HL-60/S4 treated with phorbol 12-myristate 13-acetate at 8.2 ng/mL for 4 days and 3 days (cell line): ENCODE measurements around the gene TM7SF3.

Experiments used
- in situ Hi-C: fragments of 300-500 bp; cut with MboI; formaldehyde crosslinking; loops from 2 replicates; pipeline ENCODE4 v1.15.0; 2022; ENCODE audit warnings: low sequenced_read_pairs

Gene TM7SF3

DNA sequence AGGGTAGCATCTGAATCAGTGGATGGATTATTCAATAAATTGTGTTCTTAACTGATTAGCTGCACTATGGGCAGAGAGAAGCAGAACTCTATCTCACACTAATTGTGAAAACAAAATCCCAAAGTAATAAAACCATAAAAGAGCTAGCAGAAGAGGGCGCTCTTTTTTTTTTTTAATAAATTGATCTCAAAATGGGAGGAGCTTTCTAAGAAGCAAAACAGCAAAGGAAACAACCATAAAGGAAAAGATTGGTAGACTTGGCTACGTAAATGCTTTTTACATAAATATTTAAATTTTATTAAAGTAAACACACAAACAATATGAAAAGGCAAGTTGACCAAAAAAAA, 1.5 kb upstream of the TM7SF3 start:
- in situ Hi-C loops: no loop called here

DNA sequence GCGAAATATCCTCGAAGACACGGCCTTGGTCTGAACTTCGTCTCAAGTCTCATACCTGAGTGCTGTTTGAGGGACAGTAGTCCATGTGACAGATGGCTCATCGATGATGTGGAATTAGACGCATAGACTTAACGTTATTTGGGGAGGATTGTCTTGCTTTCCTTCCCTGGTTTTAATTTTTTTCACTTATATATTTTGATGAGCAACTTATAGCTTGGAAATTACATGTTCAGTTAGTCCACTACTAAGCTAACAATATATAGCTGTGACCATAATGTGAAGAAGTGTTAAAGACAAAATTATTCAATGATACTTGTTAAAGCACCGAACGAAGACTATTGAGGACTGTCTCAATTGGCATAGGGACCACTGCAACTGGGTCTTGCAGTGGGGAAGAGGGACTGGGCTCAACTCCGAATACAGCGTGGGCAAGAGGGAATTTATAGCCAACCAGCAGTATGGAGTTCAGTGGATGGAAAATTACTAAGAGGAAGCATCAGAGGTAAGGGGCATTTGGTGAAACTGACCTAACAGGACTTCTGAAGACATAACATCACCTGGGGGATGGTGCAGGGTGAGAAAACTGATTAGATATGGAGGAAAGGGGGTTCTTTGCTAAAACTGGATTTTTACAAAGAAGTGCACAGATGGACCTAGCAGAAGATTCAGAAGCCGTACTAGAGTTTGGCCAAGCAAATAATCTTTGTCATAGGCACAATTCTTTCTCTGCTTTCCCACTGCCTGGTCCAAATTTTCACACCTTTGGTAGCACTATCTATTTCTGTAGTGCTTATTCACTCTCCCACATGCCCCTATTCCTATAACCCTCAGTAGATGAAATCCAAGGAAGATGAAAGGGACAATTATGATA, 910 bp upstream of the TM7SF3 start:
- in situ Hi-C loops: no loop called here

DNA sequence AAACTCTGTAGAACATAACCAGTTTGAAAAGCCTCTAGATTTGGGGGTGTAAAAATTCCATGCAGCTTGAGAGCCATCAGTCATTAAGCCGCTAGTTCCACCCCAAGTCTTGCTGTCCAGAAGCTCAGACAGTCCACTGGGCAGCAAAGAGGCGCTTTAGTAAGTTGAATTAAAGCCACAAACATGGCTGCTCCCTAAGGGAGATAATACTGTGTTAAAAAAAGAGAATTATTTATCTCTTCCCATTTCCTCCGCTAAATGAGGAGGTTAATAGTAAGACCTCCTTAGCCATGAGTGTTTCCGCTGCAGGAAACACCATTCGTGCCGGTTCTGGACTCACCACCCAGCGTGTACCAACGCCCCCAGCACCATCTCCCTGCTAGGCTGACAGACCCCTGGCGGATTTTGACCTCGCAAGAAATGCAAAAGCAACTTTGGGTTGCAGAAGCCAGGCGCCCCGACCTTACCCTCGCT, 536 bp downstream of the TM7SF3 start:
- in situ Hi-C loops: no loop called here

DNA sequence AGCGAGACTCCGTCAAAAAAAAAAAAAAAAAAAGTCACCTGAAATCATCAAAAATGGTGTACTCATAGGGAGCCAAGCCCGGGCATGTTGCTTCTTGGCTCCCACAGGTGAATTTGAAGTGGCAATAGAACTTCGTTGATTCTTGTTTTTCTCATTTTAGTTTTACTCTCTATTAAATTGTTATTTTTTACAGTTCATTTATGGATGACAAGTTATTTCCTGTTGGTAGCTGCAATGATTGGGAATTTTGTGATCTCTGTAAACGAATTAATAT, 1.3 kb downstream of the TM7SF3 start:
- in situ Hi-C loops: no loop called here

DNA sequence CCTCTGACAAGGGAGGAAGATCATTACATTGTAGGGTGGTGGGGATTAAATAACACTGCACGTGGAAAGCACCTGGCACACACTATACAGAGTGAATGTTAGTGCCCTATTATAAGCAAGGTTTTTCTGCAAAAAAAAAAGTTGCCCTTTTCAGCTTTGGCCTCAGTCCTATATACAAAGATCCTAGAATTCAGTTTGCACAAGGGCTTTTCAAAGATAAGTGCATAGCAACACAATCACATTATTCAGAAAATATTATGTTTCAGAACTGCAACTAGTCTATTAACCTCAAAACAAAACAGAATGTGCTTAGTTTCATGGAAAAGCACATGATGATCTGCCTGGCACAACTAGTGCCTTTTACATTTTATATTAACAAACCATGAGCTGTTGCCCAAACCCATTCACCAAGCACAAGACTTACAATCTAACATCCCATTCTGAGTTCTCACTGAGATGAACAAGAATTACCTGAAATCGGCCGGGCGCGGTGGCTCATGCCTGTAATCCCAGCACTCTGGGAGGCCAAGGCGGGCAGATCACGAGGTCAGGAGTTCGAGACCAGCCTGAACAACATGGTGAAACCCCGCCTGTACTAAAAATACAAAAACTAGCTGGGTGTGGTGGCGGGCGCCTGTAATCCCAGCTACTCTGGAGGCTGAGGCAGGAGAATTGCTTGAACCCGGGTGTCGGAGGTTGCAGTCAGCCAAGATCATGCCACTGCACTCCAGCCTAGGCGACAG, 1.8 kb downstream of the TM7SF3 start:
- in situ Hi-C loops: no loop called here

DNA sequence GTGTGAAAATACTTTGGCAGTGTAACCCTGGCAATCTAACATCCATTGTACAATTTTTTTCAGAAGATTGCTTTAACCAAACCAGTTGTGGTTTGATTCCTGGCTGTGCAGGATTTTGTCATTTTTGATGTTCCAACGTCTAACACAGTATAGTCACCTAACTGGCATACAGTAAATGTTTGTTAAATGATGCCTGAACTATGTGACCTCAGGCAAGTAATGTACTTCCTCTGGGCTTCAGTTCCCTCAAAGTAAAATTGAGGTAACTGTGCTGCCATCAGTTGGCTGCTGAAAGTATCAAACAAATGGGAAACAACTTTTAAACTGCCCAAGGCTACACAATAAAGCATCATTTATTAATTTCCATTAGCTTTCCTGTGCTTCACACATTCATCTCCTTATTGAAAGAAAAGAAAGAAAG, 4.3 kb downstream of the TM7SF3 start:
- in situ Hi-C loops: no loop called here

DNA sequence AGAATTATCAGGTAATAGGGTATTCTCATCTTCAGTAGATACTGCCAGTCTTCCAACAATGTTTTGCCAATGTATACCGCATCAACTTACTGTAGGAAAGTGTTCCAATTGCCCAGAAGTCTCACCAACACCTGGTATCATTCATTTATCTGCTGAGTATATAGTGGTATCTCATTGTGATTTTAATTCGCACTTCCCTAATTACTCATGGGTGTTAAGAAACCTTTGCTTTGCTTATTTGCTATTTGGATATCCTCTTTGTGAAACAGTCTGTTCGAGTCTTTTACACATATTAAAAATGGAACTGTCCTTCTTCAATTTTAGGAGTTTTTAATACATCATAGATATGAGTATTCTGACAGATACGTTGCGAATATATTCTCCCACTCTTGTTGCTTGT, 6.1 kb downstream of the TM7SF3 start:
- in situ Hi-C loops: no loop called here

DNA sequence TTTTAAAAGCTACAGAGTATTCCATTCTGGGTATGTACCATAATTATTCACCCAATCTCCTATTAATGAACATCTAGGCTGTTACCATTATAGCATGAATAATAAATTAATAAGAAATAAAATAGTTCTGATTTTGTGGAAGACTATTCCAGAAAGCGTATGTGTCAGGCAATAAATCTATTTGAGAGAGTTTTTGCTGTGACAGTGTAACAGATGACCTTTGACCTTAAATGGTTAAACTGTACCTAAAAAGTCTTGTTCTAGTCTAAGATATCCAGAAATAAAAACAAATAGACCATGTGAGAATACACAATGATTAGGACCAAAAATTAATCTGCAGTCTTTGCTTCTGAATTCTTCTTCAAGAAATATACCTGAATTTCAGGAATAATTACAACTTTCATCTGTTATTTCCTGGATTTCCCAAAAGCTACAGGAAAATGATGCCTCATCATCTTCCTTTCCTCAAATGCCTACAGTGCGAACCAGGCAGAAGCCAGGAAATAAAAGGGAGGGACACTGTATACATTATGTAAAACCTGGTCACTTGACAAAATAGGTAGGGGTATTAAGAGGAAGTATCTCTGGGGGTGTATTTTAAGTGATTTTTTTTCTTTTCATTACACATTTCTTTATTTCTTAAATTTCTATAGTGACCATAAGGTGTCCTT, 7.3 kb downstream of the TM7SF3 start:
- in situ Hi-C loops: no loop called here

DNA sequence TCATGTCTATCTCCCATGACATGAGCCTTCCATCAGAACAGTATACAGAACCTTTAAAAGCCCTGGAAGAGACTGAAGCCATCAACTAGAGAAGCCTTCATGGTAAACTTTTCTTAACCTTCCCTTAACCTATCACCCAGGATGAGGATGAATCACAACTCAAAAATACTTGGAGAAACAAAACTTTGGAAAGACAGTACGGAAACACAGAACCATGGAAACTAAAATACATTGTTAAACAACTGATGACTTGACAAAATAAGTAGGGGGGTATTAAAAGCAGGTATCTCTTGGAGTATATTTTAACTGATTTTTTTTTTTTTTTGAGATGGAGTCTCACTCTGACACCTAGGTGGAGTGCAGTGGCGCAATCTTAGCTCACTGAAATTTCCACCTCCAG, 8.7 kb downstream of the TM7SF3 start:
- in situ Hi-C loops: no loop called here

DNA sequence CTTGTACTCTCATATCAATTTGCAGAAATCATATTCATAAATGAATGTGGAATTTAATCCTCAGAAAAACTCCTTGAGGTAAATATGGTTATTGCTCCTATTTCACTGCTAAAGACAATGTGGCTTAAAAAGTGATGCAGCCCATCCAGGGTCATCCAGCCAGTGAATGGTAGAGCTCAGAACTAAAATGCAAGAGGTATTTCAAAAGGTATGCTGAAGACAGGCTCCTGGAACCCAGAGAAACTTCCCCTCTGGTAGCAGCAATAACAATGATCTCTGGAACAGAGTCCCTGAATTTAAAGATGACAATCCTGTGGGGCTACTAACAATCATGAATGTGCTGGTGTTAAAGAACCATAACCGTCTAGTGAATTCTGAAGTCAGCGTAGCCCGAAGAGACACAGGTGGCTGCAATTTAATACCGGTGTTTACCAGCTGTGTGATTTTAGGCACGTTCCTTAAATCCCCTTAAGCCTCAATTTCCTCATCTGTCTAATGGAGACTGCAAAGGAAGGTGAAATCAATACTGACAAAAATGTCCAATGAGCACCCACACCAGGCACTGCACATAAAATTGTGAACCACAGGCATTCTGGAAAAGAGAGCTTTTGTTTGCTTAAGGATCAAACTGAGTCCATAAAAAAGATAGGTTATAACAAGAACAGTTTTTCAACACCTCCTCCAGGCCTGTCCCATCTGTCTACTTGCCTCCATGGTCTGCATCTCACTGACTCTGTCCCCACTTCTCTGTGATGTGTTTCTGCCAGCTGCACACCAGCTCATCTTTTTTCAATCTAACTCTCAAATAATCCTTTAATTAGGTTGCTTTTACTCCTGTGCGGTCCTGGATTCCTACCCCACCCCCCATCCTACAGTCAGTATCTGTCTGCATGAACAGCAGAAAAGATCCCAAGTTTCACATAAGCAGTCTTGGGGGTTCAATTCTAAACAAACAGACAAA, 10.5 kb downstream of the TM7SF3 start:
- in situ Hi-C loops: no loop called here

DNA sequence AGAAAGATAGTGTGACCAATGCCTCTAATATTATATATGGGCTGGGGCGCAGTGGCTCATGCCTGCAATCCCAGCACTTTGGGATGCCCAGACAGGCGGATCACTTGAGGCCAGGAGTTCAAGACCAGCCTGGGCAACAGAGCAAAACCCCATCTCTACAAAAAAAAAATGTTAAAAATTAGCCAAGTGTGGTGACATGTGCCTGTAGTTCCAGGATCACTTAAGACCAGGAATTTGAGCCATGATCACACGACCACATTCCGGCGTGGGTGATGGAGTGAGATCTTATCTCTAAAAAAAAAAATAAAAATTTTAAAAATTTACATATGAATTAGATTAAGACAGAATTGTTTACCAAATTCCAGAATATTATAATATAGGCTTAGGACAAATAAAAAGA, 12.0 kb downstream of the TM7SF3 start:
- in situ Hi-C loops: no loop called here

DNA sequence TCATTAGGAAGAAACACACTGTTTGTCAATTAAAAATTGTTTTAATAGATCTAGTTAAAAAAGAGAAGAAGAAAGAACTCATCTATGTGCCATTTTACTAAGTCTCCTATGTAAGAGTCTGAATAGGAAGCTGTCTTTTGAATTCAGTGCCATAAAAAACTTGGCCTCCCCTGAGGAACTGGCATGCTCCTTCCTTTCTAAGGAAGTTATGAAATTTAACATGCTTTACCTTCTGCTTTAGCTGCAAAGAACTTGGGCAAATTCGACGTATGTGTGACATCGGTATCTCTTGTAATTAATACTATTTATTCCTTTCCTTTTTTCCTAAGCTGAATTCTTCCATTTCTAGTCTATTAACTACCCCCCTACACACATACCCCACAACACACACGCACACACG, 12.5 kb downstream of the TM7SF3 start:
- in situ Hi-C loops: no loop called here

DNA sequence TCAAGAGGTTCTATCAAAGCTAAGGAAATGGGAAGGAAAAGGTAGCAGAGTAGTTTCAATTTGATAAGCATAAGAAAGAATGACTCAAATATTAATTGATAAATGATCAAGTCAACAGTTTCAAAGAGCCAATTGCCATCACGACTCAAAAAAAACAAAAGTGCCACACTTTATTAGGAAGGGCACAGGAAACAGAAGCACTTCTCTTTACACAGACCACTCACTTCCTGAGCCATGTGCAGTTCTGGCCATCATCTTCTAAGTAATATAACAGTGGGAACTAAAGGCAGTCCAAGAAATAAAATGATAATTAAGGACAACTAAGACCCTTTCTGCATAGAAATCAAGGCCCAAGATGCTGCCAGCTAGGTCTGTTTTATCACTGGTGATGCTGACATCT, 13.2 kb downstream of the TM7SF3 start:
- in situ Hi-C loops: no loop called here

DNA sequence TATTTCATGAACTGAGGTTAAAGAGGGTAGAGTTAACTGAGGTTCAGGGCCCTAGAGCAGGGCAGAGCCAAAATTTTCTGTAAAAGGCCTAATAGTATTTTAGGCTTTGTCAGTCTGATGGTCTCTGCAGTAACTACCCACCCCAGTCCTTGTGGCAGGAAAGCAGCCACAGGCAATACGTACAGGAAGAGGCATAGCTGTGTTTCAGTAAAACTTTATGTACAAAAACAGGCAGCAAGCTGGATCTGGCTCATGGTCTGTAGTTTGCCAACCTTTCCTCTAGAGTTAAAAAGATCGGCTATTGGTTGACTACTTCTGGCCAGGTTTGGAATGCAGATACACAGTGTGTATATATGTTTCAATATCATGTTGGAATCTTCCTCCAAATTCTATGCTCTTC, 17.2 kb downstream of the TM7SF3 start:
- in situ Hi-C loops: no loop called here

DNA sequence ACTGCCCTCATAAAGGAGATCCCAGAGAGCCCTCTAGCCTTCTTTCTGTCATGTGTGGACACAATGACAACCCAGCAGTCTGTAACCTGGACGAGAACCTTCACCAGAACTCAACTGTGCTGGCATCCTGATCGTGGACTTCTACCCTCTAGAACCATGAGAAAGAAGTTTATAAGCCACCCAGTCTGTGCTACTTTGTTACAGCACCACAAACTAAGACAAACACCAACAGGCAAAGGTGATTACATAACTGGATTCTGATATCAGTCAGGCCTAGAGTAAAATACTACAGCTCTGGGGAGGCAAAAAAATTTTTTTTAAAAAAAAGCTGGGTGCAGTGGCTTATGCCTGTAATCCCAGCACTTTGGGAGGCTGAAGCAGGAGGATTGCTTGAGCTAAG, 18.5 kb downstream of the TM7SF3 start:
- in situ Hi-C loops: no loop called here

DNA sequence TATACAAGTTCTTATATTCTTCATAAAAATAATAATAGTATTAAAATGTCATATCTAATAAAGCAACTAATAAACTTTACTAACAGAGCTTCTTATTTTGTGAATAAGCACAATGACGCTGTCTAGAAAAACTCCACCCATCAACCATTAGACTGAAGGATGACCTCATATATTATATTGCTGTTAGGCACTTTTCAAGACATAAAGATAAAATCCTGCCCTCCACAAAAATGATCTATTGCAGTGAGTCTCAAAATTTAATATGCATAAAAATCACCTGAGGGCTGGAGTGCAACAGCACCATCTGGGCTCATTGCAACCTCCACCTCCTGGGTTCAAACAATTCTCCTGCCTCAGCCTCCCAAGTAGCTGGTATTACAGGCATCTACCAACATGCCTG, 20.1 kb downstream of the TM7SF3 start:
- in situ Hi-C loops: no loop called here

DNA sequence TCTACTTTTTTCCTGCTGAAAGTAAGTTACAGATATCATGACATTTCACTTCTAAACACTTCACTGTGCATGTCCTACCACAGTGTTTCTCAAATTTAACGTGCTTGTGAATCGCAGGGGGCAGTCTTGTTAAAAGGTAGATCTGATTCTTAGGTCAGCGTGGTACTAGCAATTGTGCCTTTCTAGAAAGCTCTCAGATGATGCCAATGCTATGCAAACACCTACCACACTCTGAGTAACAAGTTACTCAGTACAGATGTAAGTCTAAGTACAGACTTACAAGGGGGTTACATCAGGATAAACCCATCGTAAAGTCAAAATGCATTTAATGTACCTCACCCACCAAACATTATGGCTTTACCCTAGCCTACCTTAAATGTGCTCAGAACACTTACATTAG, 22.4 kb downstream of the TM7SF3 start:
- in situ Hi-C loops: no loop called here

DNA sequence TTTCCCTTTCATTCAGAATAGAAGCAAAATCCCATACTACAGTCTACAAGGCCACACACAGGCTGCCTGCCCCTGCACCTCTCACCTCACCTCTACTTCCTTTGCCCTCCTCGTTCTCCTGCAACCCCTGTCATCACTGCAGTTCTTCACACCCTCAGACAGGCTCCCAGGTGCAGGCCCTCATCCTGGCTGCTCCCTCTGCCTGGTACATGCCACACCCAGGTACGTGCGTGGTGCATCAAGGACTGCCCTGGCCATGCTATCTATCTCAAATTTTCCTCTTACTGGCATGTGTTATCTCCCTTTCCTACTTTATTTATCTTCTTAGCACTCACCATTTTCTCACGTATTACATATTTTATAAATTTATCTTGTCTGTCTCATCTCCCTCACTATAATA, 24.3 kb downstream of the TM7SF3 start:
- in situ Hi-C loops: no loop called here

DNA sequence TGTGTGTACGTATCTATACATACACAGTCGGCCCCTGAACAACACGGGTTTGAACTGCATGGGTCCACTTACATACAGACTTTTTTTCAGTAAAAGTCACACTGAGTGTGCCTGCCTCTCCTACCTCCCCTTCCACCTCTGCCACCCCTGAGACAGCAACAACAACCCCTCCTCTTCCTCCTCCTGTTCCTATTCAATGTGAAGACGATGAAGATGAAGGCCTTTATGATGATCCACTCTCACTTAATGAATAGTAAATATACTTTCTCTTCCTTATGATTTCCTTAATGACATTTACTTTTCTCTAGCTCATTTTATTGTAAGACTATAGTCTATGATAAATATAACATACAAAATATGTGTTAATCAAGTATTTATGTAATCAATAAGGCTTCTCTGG, 25.5 kb downstream of the TM7SF3 start:
- in situ Hi-C loops: no loop called here

DNA sequence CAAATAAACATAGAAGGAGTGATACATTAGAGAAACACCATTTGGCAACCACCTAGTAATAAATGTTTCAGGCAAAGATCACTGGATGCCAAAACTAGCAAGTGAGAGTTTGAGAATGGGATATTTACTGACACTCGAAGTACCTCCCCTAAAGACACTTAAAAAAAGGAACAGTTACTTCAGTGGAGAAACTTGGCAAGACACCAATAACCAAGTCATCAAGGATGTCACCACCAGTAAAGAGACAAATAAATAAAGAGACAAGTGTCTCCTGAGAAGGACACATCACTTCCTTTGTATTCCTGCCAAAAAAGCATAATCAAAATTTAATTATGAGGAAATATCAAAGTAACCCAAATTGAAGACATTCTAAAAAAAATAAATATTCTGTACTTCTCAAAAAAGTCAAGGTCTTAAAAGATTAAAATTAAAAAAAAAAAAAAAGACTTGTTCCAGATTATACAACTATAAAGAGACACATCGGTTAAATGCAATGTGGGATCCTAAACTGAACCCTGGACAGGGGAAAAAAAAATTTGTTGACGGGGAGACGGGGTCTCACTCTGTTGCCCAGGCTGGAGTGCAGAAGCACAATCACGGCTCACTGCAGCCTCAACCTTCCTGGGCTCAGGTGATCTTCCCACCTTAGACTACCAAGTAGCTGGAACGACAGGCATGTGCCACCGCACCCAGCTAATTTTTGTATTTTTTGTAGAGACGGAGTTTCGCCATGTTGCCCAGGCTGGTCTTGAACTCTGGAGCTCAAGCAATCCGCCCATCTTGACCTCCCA, 26.4 kb downstream of the TM7SF3 start:
- in situ Hi-C loops: no loop called here
